Measurements from ENCODE around the gene ZDHHC20.

Gene ZDHHC20

DNA sequence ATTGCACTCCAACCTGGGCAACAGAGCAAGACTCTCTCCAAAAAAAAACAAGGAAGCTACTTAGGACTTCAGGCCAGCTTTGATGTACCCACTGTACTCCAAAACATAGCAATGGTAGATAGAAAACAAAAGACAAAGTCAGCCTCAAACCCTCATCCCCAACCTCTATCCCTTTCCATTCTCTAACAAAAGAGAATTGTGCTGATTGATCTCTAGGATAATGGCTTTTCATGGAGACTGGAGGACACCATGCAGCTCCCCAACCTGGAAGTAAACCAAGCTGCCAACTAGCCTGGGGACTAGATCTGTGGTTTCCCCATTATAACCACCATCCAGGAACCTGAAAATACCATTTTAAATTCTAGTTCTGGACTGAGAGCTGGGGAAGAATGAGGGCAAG lies 4.3 kb upstream of the ZDHHC20 start:
- no peak overlapping the region for H3K4me3 ChIP-seq (ENCODE audit: control insufficient read depth, low read depth, low read length)
- no peak for DNase-seq (ENCODE audit: low read depth)
- TF ChIP-seq, protein P1, sequence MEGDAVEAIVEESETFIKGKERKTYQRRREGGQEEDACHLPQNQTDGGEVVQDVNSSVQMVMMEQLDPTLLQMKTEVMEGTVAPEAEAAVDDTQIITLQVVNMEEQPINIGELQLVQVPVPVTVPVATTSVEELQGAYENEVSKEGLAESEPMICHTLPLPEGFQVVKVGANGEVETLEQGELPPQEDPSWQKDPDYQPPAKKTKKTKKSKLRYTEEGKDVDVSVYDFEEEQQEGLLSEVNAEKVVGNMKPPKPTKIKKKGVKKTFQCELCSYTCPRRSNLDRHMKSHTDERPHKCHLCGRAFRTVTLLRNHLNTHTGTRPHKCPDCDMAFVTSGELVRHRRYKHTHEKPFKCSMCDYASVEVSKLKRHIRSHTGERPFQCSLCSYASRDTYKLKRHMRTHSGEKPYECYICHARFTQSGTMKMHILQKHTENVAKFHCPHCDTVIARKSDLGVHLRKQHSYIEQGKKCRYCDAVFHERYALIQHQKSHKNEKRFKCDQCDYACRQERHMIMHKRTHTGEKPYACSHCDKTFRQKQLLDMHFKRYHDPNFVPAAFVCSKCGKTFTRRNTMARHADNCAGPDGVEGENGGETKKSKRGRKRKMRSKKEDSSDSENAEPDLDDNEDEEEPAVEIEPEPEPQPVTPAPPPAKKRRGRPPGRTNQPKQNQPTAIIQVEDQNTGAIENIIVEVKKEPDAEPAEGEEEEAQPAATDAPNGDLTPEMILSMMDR (conservative IDR thresholded peaks at IDR 0.05; ENCODE audit: control insufficient read depth, insufficient read depth, low read depth, low read length), result no peak

DNA sequence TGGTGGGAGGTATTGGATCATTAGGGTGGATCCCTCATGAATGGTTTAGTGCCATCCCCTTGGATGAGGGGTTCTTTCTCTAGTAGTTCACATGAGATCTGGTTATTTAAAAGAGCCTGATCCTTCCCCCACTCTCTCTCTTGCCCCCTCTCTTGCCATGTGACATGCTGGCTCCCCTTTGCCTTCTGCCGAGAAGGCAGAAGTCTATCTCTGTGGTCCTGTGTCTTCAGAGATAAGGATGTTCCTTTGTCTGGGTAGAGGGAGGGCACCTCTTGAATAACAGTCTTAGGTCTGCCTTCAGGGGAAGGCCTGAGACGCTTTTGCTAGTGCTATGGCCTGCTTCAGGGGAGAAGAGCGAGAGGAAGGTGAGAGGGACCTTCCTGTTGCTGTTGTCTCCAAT lies 2.0 kb upstream of the ZDHHC20 start:
- DNase-seq (ENCODE audit: low read depth), result no peak
- TF ChIP-seq, protein P1 (conservative IDR thresholded peaks at IDR 0.05; ENCODE audit: control insufficient read depth, insufficient read depth, low read depth, low read length), result no peak
- H3K4me3 ChIP-seq (ENCODE audit: control insufficient read depth, low read depth, low read length), result no peak overlapping the region

DNA sequence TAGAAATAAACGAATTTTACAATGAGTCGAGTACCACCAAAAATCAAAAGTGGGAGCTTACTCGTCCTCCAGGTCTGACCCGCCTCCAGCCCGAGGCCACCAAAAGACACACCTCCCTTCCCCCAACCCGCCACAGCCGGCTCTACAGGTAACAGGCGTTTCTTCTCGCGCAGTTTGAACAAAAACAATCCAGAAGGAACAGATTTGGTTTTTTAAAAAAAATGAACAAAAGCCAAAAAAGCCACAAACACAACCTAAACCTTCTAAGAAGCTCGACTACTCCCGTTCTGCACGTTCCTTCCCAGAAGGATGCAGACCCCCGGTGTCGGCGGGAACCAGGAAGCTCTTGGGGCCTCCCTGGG lies 671 bp downstream of the ZDHHC20 start:
- peak overlapping the region; percentile 94 for H3K4me3 ChIP-seq (ENCODE audit: control insufficient read depth, low read depth, low read length)
- TF ChIP-seq, protein P1 (conservative IDR thresholded peaks at IDR 0.05; ENCODE audit: control insufficient read depth, insufficient read depth, low read depth, low read length), result no peak
- DNase-seq (ENCODE audit: low read depth), result no peak

DNA sequence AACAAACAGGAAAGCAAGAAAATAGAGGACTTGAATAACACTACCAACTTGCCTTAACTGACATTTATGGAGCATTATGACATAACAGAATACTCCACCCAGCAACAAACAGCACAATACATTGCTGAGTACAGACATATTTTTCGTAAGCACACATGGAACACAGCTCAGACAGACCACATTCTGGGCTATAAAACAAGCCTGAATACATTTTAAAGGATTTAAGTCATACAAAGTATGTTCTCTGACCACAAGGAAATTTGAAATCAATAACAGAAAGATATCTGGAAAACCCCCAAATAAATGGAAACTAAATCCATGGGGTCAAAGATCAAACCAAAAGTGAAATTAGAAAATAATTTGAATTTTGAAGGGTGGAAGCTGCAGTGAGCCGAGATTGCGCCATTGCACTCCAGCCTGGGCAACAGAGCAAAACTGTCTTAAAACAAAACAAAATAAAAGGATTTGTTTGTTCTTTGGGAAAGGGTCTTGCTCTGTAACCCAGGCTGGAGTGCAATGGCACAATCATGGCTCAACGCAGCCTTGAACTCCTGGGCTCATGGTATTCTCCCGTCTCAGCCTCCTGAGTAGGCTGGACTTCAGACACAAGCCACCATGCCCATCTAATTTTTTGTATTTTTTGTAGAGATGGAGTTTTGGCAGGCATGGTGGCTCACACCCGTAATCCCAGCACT lies 5.6 kb downstream of the ZDHHC20 start:
- TF ChIP-seq, protein P1 (conservative IDR thresholded peaks at IDR 0.05; ENCODE audit: control insufficient read depth, insufficient read depth, low read depth, low read length), result no peak
- H3K4me3 ChIP-seq (ENCODE audit: control insufficient read depth, low read depth, low read length), result no peak overlapping the region
- DNase-seq (ENCODE audit: low read depth), result peak; percentile 51

DNA sequence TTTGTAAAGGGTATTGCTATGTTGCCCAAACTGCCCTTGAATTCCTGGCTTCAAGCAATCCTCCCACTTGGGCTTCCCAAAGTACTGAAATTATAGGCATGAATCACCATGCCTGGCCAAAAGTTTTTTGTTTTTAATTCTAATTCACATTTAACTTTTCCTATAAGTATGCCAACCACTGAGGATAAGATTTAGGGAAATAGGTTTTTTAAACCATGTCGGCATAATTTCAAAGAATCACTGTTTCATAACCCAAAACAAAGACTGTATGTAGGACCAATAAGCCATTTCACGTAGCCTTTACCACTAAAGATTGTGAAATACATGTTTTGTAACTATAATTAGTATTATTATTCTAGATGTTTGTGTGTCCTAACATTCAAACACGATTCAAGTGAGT lies 8.2 kb downstream of the ZDHHC20 start:
- peak; percentile 16 for DNase-seq (ENCODE audit: low read depth)
- H3K4me3 ChIP-seq (ENCODE audit: control insufficient read depth, low read depth, low read length), result no peak overlapping the region
- TF ChIP-seq, protein P1 (conservative IDR thresholded peaks at IDR 0.05; ENCODE audit: control insufficient read depth, insufficient read depth, low read depth, low read length), result no peak

DNA sequence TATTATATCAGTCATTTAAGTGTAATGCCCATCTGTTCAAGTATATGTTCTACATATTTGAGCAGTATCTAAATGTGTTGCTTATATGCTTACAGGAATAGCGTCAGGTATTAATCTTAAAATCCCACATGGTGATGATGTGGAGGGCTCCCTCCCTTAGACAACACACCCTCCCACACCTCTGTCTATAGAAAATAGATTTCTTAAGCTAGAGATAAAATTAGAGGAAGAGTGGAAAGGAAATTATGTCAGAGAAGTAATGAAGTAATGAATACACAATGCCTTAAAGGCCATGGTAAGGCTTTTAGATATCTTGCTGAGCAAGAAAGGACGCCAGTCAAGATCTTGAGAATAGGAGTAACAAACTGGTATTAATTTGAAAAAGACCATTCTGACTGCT lies 12.4 kb downstream of the ZDHHC20 start:
- no peak overlapping the region for H3K4me3 ChIP-seq (ENCODE audit: control insufficient read depth, low read depth, low read length)
- DNase-seq (ENCODE audit: low read depth), result no peak
- TF ChIP-seq, protein P1 (conservative IDR thresholded peaks at IDR 0.05; ENCODE audit: control insufficient read depth, insufficient read depth, low read depth, low read length), result no peak

DNA sequence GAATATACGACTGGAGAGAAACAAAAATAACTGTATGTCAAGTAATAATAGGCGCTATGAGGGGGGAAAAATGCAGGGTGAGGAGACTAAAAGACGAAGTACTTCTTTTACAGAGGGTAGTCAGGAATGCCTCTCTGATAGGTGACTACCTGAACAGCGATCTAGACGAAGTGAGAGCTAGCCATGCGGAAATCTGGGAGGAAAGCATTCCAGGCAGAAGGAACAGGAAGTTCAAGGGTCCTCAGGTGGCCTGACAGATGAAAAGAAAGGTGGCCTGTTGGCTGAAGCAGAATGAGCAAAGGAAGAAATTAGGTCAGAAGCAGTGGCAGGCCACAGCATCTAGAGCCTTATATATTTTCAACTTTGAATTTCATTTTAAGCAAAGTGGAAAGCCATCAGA lies 13.3 kb downstream of the ZDHHC20 start:
- no peak overlapping the region for H3K4me3 ChIP-seq (ENCODE audit: control insufficient read depth, low read depth, low read length)
- TF ChIP-seq, protein P1 (conservative IDR thresholded peaks at IDR 0.05; ENCODE audit: control insufficient read depth, insufficient read depth, low read depth, low read length), result no peak
- DNase-seq (ENCODE audit: low read depth), result no peak

All from fibroblast of mammary gland (primary cell).